Measurements from ENCODE around the gene TRIM21. TPM values are rescaled to one million over a fixed set of nuclear protein-coding genes. Genes with fewer than 3 reads are reported as not detected.

TRIM21 gene
- total RNA-seq, result 18.3 and 24.2 TPM in 2 replicates

- TF ChIP-seq, protein P1, sequence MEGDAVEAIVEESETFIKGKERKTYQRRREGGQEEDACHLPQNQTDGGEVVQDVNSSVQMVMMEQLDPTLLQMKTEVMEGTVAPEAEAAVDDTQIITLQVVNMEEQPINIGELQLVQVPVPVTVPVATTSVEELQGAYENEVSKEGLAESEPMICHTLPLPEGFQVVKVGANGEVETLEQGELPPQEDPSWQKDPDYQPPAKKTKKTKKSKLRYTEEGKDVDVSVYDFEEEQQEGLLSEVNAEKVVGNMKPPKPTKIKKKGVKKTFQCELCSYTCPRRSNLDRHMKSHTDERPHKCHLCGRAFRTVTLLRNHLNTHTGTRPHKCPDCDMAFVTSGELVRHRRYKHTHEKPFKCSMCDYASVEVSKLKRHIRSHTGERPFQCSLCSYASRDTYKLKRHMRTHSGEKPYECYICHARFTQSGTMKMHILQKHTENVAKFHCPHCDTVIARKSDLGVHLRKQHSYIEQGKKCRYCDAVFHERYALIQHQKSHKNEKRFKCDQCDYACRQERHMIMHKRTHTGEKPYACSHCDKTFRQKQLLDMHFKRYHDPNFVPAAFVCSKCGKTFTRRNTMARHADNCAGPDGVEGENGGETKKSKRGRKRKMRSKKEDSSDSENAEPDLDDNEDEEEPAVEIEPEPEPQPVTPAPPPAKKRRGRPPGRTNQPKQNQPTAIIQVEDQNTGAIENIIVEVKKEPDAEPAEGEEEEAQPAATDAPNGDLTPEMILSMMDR (conservative IDR thresholded peaks at IDR 0.05; ENCODE audit: low read depth, low read length), result no peak
- DNase-seq (ENCODE audit: low read depth), result peak; percentile 37
- peak within 1 kb of the TSS; percentile 88 for H3K4me3 ChIP-seq (ENCODE audit: low read depth, low read length)
These were observed at the start of gene TRIM21 for GRCh38 chr11:4393209-4393857. TRIM21 (minus strand) TSS chr11:4393702; CDS start chr11:4390409, 3,293 bp downstream.

- DNase-seq (ENCODE audit: low read depth), result no peak
- TF ChIP-seq, protein P1 (conservative IDR thresholded peaks at IDR 0.05; ENCODE audit: low read depth, low read length), result no peak
- no peak overlapping the region for H3K4me3 ChIP-seq (ENCODE audit: low read depth, low read length)
These were observed 48.0 kb upstream of the TRIM21 start for GRCh38 chr11:4441515-4441914.

GRCh38 chr11:4436411-4436810, 42.9 kb upstream of the TRIM21 start:
- H3K4me3 ChIP-seq (ENCODE audit: low read depth, low read length), result no peak overlapping the region
- no peak for DNase-seq (ENCODE audit: low read depth)
- TF ChIP-seq, protein P1 (conservative IDR thresholded peaks at IDR 0.05; ENCODE audit: low read depth, low read length), result no peak

DNA sequence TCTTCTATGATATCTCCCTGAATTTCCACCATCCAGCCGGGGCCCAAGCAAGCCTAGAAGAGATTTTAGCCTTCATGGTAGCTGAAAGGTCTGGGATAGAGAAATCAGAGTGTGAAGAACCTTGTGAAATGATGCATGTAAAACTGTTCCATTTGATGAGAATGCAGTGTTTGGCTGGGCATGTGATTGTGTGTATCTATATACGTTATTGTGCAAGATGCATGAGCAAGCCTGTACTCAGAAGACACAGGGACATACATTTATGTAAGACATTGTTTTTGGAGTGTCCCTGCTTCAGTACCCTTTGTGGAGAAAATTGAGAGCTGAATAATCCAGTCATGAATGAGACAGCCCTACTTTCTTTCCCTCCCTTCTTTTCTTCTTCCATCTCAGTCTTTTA, 40.4 kb upstream of the TRIM21 start:
- no peak for DNase-seq (ENCODE audit: low read depth)
- no peak overlapping the region for H3K4me3 ChIP-seq (ENCODE audit: low read depth, low read length)
- TF ChIP-seq, protein P1 (conservative IDR thresholded peaks at IDR 0.05; ENCODE audit: low read depth, low read length), result no peak

GRCh38 chr11:4430051-4430450, 36.5 kb upstream of the TRIM21 start:
- no peak for DNase-seq (ENCODE audit: low read depth)
- no peak overlapping the region for H3K4me3 ChIP-seq (ENCODE audit: low read depth, low read length)
- TF ChIP-seq, protein P1 (conservative IDR thresholded peaks at IDR 0.05; ENCODE audit: low read depth, low read length), result no peak

GRCh38 chr11:4418403-4418802, 24.9 kb upstream of the TRIM21 start:
- TF ChIP-seq, protein P1 (conservative IDR thresholded peaks at IDR 0.05; ENCODE audit: low read depth, low read length), result no peak
- no peak for DNase-seq (ENCODE audit: low read depth)
- H3K4me3 ChIP-seq (ENCODE audit: low read depth, low read length), result no peak overlapping the region

DNA sequence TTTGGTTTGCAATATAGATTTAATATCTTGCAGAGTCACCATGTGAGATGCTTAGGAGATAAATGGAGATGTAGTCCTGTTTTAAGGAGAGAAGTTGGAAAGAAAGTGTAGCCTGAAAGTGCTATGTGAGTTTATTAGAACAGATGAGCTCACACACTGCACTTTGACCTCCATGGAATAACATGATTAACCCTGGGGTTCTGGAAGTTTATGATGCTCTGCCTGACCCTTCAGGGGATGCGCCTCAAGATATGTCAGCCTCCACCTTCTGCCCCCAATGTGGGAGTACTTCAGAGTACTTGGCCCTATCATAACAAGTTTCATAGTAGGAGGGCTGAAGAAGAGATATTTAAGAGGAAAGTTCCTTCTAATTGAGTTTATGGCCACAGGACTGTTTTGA, 23.3 kb upstream of the TRIM21 start:
- no peak overlapping the region for H3K4me3 ChIP-seq (ENCODE audit: low read depth, low read length)
- DNase-seq (ENCODE audit: low read depth), result no peak
- TF ChIP-seq, protein P1 (conservative IDR thresholded peaks at IDR 0.05; ENCODE audit: low read depth, low read length), result no peak
